PC-9 (cell line): ENCODE measurements around the gene ZNF438. TPM values are rescaled to one million over a fixed set of nuclear protein-coding genes. Genes with fewer than 3 reads are reported as not detected.

Experiments used
- BruUV-seq: library from RNA; stranded (reverse); fragments of 400-500 nt; replicated peaks from 2 replicates; lab custom pipeline; 2021; lab: Mats Ljungman, UMichigan
- CTCF ChIA-PET: fragments of 300-600 bp; sonication (Branson Sonifier 250); formaldehyde crosslinking; loops from one replicate; lab custom pipeline; 2022; ENCODE audit warnings: antibody characterized with exemption; lab: Charles Lee
- POLR2A ChIA-PET: fragments of 300-600 bp; sonication (Branson Sonifier 250); formaldehyde crosslinking; loops from one replicate; lab custom pipeline; 2022; ENCODE audit warnings: antibody characterized with exemption; ENCODE audit not compliant: unreplicated experiment; lab: Charles Lee
- DNase-seq, 2 experiments: peaks; one replicate each; pipeline versions ENCODE4 v3.0.0 to v3.0.0-alpha.2; 2015 to 2022; ENCODE audit warnings: mixed read lengths in 1 of 2
- H2AFZ ChIP-seq: fragments of 200-600 bp; sonication (generic); 2 replicates; pipeline ENCODE4 v1.8.1; 2017; ENCODE audit warnings: antibody characterized with exemption
- H3F3A ChIP-seq: fragments of 200-600 bp; sonication (generic); 2 replicates; pipeline ENCODE4 v1.8.1; 2017; ENCODE audit warnings: antibody characterized with exemption, mild to moderate bottlenecking, low read depth; ENCODE audit not compliant: insufficient read depth
- H3K27ac ChIP-seq: fragments of 200-600 bp; sonication (generic); 2 replicates; pipeline ENCODE4 v1.6.1; 2016; ENCODE audit warnings: mixed run types
- H3K27me3 ChIP-seq: fragments of 200-600 bp; sonication (generic); 2 replicates; pipeline ENCODE4 v1.6.1; 2016; ENCODE audit warnings: low read depth, mixed run types; ENCODE audit not compliant: insufficient read depth
- H3K36me3 ChIP-seq: fragments of 200-600 bp; sonication (generic); 2 replicates; pipeline ENCODE4 v1.6.1; 2016; ENCODE audit warnings: low read depth, mixed run types
- H3K4me1 ChIP-seq: fragments of 200-600 bp; sonication (generic); replicated peaks from 2 replicates; pipeline ENCODE4 v1.6.1; 2016; ENCODE audit warnings: mixed run types; ENCODE audit not compliant: insufficient read depth
- H3K4me2 ChIP-seq: fragments of 200-600 bp; sonication (generic); 2 replicates; pipeline ENCODE4 v1.6.1; 2017; ENCODE audit warnings: mixed run types
- H3K4me3 ChIP-seq: fragments of 200-600 bp; sonication (generic); 2 replicates; pipeline ENCODE4 v1.6.1; 2016; ENCODE audit warnings: mixed run types
- H3K79me2 ChIP-seq: fragments of 200-600 bp; sonication (generic); 2 replicates; pipeline ENCODE4 v1.6.1; 2017; ENCODE audit warnings: low read depth, mixed run types
- H3K9me2 ChIP-seq: fragments of 200-600 bp; sonication (generic); 2 replicates; pipeline ENCODE4 v1.8.1; 2017; ENCODE audit warnings: mild to moderate bottlenecking; ENCODE audit not compliant: insufficient read depth
- H3K9me3 ChIP-seq: fragments of 200-600 bp; sonication (generic); 2 replicates; pipeline ENCODE4 v1.8.1; 2016; ENCODE audit warnings: low read depth; ENCODE audit not compliant: insufficient read depth
- H4K20me1 ChIP-seq: fragments of 200-600 bp; sonication (generic); 2 replicates; pipeline ENCODE4 v1.8.1; 2017; ENCODE audit not compliant: insufficient read depth
- CTCF ChIP-seq: fragments of 200-600 bp; sonication (generic); conservative IDR thresholded peaks from 2 replicates; pipeline ENCODE4 v1.6.1; 2017; ENCODE audit warnings: mixed run types, antibody characterized with exemption, mild to moderate bottlenecking, moderate library complexity
- EZH2 ChIP-seq: fragments of 200-600 bp; sonication (generic); IDR thresholded peaks from 2 replicates; pipeline ENCODE4 v1.8.0; 2017; ENCODE audit warnings: antibody characterized with exemption, low read depth
- intact Hi-C: fragments of 100-400 bp; cut with micrococcal nuclease; formaldehyde crosslinking; loops from one replicate; pipeline ENCODE4 v1.10.0; 2022; ENCODE audit not compliant: unreplicated experiment
- total RNA-seq: library from RNA; stranded (reverse); gene quantifications from 2 replicates; pipeline ENCODE4 v1.2.3, GENCODE V29; 2021

ZNF438 gene
- total RNA-seq, 1 experiment from 2014 or later: 4.7 TPM

- Histone ChIP-seq H3K27me3 (no peaks in the 10 kb centered on the region), H3K4me1 (no peaks in the 10 kb centered on the region), H4K20me1 (no peaks in the 10 kb centered on the region), H3K9me3 (no peaks in the 10 kb centered on the region), H3K4me2 (no peak overlapping the region), H3K27ac (no peak overlapping the region), H3K4me3 (no peak overlapping the region), H3K79me2 (no peaks in the 10 kb centered on the region), H3K9me2 (no peaks in the 10 kb centered on the region), H3F3A (no peaks in the 10 kb centered on the region), H3K36me3 (no peaks in the 10 kb centered on the region), H2AFZ (no peak overlapping the region)
- DNase-seq: no peak
- intact Hi-C loops: no loop called here
- CTCF ChIA-PET: no interaction called here
- BruUV-seq: no TSS peak
- POLR2A ChIA-PET: no interaction called here
- TF ChIP-seq EZH2 (no peak), CTCF (no peak)
Observed at GRCh38 chr10:30877111-30877510, 154.6 kb downstream of the ZNF438 start.

GRCh38 chr10:30873411-30873810 is 158.3 kb downstream of the ZNF438 start:
- H3K79me2 ChIP-seq: no peaks in the 10 kb centered on the region
- intact Hi-C loops: no loop called here
- no peaks in the 10 kb centered on the region for H3K36me3 ChIP-seq
- no peak overlapping the region for H3K27ac ChIP-seq
- H3K4me1 ChIP-seq: no peaks in the 10 kb centered on the region
- H3K9me2 ChIP-seq: no peaks in the 10 kb centered on the region
- H3F3A ChIP-seq: no peaks in the 10 kb centered on the region
- TF ChIP-seq CTCF (no peak), EZH2 (no peak)
- no peaks in the 10 kb centered on the region for H3K27me3 ChIP-seq
- H3K4me3 ChIP-seq: no peak overlapping the region
- DNase-seq: no peak
- no peak overlapping the region for H3K4me2 ChIP-seq
- no TSS peak for BruUV-seq
- ChIA-PET POLR2A (no interaction called here), CTCF (no interaction called here)
- H4K20me1 ChIP-seq: no peaks in the 10 kb centered on the region
- no peaks in the 10 kb centered on the region for H3K9me3 ChIP-seq
- H2AFZ ChIP-seq: no peak overlapping the region

GRCh38 chr10:30870896-30871295 is 160.8 kb downstream of the ZNF438 start:
- Histone ChIP-seq H3K36me3 (no peaks in the 10 kb centered on the region), H3K27me3 (no peaks in the 10 kb centered on the region), H3K4me1 (peaks cover 4% of the 10 kb centered on the region), H2AFZ (no peak overlapping the region), H3K9me2 (no peaks in the 10 kb centered on the region), H3K9me3 (no peaks in the 10 kb centered on the region), H4K20me1 (no peaks in the 10 kb centered on the region), H3K4me2 (no peak overlapping the region), H3F3A (no peaks in the 10 kb centered on the region), H3K27ac (no peak overlapping the region), H3K79me2 (no peaks in the 10 kb centered on the region), H3K4me3 (no peak overlapping the region)
- ChIA-PET CTCF (no interaction called here), POLR2A (no interaction called here)
- DNase-seq: no peak
- BruUV-seq: no TSS peak
- TF ChIP-seq EZH2 (no peak), CTCF (no peak)
- intact Hi-C loops: no loop called here
